Effector memory CD8-positive, alpha-beta T cell (primary cell): ENCODE results near the gene SPOP.
A peak's percentile ranks its signal among the peaks of the same experiment; 100 is the strongest.

Experiments used
- ATAC-seq: fragments of 150-1000 bp; cut with Tn5 transposase; replicated peaks from 2 replicates; pipeline ENCODE4 v1.10.0; 2021; ENCODE audit warnings: mild to moderate bottlenecking, moderate library complexity
- DNase-seq, 3 experiments: peaks; one replicate each; pipeline ENCODE4 v3.0.0; 2021
- H3K27ac Mint-ChIP-seq, 2 donors: one replicate each; pipeline ENCODE4 v1.8.0; 2022; ENCODE audit warnings: mild to moderate bottlenecking in 2 of 2, mixed read lengths in 2 of 2, moderate library complexity in 2 of 2
- H3K27me3 Mint-ChIP-seq, 2 donors: one replicate each; pipeline ENCODE4 v1.8.0; 2022; ENCODE audit warnings: mixed read lengths in 2 of 2
- H3K36me3 Mint-ChIP-seq: one replicate; pipeline ENCODE4 v1.8.0; 2022; ENCODE audit warnings: mild to moderate bottlenecking, moderate library complexity, mixed read lengths; ENCODE audit not compliant: insufficient read depth
- H3K4me1 Mint-ChIP-seq, 2 donors: one replicate each; pipeline ENCODE4 v1.8.0; 2022; ENCODE audit warnings: low read depth in 2 of 2, mixed read lengths in 2 of 2
- H3K4me3 Mint-ChIP-seq, 2 donors: one replicate each; pipeline ENCODE4 v1.8.0; 2022; ENCODE audit warnings: mild to moderate bottlenecking in 2 of 2, mixed read lengths in 2 of 2, moderate library complexity in 2 of 2
- H3K9me3 Mint-ChIP-seq, 2 donors: one replicate each; pipeline ENCODE4 v1.8.0; 2022; ENCODE audit warnings: mixed read lengths in 2 of 2

SPOP gene

DNA sequence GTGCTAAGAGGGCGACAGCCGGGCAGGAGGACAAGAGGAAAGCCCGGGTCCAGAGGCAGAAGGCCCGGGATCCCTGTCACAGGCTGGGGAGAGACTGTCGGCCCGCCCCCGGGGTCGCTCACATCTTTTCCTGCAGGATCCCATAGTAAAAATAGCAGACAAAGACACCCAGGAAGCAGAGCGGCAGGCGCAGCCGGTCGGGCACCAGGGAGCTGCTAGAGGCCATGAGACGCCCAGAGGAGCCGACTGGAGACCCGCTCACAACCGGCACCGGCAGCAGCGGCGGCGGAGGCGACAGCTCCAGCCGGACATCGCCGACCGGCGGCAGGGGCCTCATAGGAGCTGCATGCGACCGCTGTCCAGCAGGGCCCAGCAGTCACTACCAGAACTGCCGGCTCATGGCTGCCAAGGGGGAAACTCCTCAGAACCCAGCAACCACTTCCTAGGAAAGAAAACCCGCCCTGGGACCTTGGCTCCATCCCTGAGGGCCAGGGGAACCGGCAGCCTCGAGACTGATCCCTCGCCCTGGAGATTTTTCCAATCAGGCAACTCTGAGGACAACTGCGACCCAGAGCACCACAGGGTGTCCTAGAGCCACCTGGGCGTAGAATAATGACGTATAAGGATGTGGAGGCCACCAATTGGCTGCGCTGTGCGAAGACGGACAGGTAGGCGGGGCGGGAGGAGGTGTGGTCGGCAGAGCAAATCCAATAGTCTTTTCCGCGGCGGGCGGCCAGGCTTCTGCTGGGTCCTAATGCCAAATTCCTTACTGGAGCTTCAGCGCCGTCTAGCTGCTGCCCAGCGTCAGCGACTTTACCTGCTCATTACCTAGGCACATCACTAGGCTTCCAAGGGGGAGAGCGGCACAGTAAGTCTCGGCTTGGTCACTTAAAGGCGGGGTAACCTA is 30.0 kb upstream of the SPOP start, which contains the start of gene SLC35B1:
Gene SLC35B1 (minus strand): TSS at position 357 of the 907 bp plus-strand sequence. CDS start 131 bp downstream, at position 226.
- Mint-ChIP-seq H3K27ac (peak within 1 kb of the TSS; percentile 99), H3K4me3 (peak within 1 kb of the TSS; percentile 97), H3K27me3 (no peaks in the 10 kb centered on the region), H3K9me3 (no peaks in the 10 kb centered on the region), H3K36me3 (peaks cover 75% of the 10 kb centered on the region), H3K4me1 (peaks cover 40 to 47% of the 10 kb centered on the region in 2 donors)
- DNase-seq: peak; percentile 96 to 97 (median 96)
- ATAC-seq: peak; percentile 95

DNA sequence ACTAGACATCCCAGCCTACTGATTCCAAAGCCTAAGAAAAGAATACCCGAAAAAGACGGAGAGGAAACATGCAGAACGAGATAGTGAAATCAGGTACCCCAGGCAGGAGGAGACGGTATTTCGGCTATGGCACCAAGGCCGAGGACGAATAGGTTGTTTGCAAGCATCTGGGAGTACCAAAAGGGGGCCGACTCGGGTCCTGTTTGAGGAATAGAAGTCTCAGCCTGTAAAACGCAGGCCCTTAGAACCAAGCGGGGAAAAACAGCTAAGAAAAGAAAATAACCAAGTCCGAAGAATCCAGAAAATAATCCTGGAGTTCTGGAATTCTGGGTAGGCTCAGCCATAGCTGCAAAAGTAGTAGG is 29.3 kb upstream of the SPOP start:
- ATAC-seq: peak; percentile 14
- Mint-ChIP-seq H3K36me3 (peaks cover 77% of the 10 kb centered on the region), H3K4me3 (peak overlapping the region; percentile 97), H3K4me1 (peaks cover 37 to 47% of the 10 kb centered on the region in 2 donors), H3K27ac (peak overlapping the region; percentile 99), H3K27me3 (no peaks in the 10 kb centered on the region), H3K9me3 (no peaks in the 10 kb centered on the region)
- DNase-seq: peak; percentile 32 to 36 (median 35)

DNA sequence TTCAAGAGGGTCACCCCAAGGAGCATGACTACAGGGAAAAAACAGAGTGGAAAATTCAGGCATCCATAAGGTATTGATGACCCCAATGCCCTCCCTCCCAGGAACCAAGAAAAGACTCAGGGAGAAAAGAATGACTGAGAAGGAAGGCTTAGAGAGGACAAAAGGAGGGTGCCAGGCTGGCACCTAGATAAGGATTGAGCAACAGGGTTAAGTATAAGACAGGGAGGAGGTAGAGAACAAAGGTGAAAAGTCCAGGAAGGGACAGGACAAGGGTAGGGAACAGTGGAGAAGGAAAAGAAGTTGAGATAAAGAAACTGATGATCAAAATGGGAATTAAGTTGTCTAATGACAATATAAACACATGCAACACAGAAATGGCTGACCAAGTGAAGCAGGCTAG is 27.4 kb upstream of the SPOP start:
- peaks cover 33 to 43% of the 10 kb centered on the region in 2 donors for H3K4me1 Mint-ChIP-seq
- DNase-seq (no peak), ATAC-seq (no peak)
- H3K4me3 Mint-ChIP-seq: peak overlapping the region in 1 of 2 donors; percentile 57
- H3K9me3 Mint-ChIP-seq: no peaks in the 10 kb centered on the region
- no peaks in the 10 kb centered on the region for H3K27me3 Mint-ChIP-seq
- peak overlapping the region; percentile 99 for H3K27ac Mint-ChIP-seq
- H3K36me3 Mint-ChIP-seq: peaks cover 83% of the 10 kb centered on the region

DNA sequence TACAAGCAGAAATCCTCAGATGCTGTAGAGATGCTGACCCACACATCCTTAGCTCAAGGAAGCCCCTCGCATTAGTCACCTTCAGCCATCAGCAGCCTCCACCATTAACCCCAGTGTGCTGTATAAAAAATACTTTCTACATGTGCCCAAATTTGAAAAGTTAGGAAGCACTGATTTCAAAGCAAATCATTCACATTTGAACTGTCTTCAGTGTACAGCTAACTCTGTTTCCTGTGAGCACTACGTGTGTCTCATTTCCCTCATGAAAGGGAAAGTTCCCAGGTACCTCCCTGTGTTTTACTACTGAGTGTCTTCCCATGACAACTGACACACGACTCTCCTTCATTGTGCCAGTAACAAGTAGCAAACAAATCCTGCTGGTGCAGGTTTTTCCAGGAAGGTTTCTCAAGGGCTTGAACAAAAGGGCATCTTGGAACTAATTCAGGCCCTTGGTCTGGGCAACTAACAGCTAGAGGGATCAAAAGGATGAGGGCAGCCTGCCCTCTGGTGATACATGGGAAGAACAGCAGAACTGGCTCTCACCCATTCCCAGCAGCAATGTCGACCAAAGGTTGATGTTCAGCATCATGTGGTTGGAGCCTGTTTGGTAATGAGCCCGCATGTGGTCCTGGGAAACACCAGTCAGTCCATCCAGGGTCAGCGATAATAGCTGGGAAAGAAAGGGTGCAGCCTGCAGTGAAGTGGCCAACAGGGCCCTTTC is 25.8 kb upstream of the SPOP start:
- H3K4me3 Mint-ChIP-seq: no peak overlapping the region
- H3K9me3 Mint-ChIP-seq: no peaks in the 10 kb centered on the region
- DNase-seq (no peak), ATAC-seq (no peak)
- no peaks in the 10 kb centered on the region for H3K27me3 Mint-ChIP-seq
- H3K36me3 Mint-ChIP-seq: peaks cover 74% of the 10 kb centered on the region
- H3K27ac Mint-ChIP-seq: no peak overlapping the region
- H3K4me1 Mint-ChIP-seq: peaks cover 28 to 42% of the 10 kb centered on the region in 2 donors

DNA sequence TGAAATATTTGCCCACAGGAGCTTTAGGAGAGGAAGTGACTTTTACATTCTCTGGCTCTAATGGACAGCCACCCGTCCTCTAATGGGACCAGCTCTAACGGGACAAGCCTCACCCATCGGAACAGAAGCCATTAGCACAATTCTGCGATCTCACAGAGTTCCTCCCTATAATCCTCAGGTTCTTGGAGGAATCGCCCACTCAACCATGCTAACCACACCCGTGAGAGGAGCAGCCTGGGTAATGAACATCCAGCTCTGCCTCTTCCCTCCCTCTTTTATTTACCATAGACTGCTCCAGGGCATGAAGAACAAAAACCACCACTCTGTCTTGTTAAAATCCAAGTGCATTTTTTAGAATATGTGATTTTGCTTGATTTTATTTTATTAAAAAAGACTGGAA is 23.1 kb upstream of the SPOP start:
- H3K27ac Mint-ChIP-seq: peak overlapping the region in 1 of 2 donors; percentile 35
- DNase-seq: no peak

DNA sequence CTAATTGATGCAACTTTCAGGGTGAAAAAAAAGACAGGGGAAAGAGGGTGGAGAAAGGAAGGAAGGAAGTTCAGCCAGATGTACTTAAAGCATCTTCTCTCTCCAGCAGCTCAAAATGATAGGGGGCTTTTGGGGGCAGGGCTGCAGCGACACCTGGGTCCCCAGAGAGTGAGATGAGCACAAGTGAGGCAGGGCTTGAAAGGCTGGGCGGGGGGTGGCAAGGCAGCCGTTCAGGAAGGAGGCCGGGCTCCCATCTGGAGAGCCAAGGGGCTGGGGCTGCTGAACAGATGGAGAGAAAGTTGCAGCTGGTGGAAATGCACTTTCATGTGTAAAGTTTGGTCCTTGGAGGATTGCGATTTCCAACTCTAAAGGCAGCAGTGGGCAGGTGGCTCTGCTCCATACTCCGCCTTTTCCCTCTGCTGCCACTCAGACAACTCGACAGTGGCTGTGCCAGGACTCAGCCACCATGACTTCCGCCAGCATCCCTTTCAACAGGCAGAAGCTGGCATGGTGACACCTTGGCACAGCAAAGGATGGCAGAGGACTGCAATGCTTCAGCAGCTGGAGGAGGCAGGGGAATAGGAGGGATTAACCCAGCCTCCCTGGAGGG is 22.2 kb upstream of the SPOP start:
- no peak for ATAC-seq
- Mint-ChIP-seq H3K36me3 (peaks cover 55% of the 10 kb centered on the region), H3K4me1 (peaks cover 21 to 27% of the 10 kb centered on the region in 2 donors), H3K9me3 (no peaks in the 10 kb centered on the region), H3K4me3 (no peak overlapping the region), H3K27ac (peak overlapping the region; percentile 18 to 77), H3K27me3 (no peaks in the 10 kb centered on the region)
- DNase-seq: no peak

More for the DNA sequence above, 23.1 kb upstream of the SPOP start:
- H3K4me3 Mint-ChIP-seq: no peak overlapping the region
- no peaks in the 10 kb centered on the region for H3K9me3 Mint-ChIP-seq
- H3K36me3 Mint-ChIP-seq: peaks cover 63% of the 10 kb centered on the region
- peaks cover 20 to 28% of the 10 kb centered on the region in 2 donors for H3K4me1 Mint-ChIP-seq
- no peaks in the 10 kb centered on the region for H3K27me3 Mint-ChIP-seq
- ATAC-seq: no peak

DNA sequence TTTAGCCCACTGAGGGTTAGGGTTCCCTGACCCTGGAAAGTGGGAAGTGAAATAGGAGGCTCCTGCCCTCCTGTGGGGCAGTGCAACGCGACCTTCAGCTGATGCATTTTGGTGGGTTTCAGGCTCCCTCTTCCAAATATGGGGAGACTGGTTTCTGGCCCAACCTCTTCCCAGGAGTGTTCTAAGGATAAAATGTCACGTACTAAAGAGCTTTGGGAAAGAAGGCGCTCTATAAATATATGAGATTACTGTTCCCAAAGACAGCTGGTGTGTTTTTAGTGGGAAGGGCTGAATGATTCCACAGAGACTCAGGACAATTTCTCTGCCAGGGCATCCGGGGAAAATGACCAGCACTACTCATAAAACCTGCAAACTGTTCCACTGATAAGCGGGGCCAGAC is 20.1 kb upstream of the SPOP start:
- Mint-ChIP-seq H3K4me3 (no peak overlapping the region), H3K27ac (no peak overlapping the region), H3K9me3 (no peaks in the 10 kb centered on the region), H3K4me1 (peaks cover 22 to 25% of the 10 kb centered on the region in 2 donors), H3K27me3 (no peaks in the 10 kb centered on the region), H3K36me3 (peaks cover 41% of the 10 kb centered on the region)
- no peak for ATAC-seq
- DNase-seq: no peak

DNA sequence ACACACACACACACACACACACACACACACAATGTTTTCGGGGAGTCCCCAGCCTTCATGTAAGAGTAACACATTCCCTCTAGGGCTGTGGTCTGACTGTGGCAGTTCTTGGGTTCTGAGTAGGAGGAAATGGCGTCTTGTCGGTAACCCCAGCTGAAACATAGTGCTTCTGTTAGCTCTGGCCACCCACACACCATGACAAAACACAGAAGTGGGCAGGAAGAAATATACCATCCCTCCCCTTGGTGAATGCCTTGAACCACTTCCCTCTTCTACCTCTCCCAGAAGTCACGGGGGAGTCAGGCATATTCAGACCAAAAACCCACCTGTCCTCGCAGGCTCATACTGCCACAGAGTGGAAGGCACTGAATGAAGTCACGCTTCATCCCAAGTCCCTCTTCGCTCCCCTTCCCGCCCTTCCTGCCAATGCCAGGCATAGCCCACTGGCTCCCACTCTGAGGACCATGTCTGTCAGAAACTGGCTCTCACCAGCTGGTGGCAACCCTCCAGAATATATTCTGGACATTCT is 18.4 kb upstream of the SPOP start:
- DNase-seq (peak; percentile 63 to 67 (median 65)), ATAC-seq (peak; percentile 98)
- H3K4me1 Mint-ChIP-seq: peaks cover 22 to 25% of the 10 kb centered on the region in 2 donors
- H3K36me3 Mint-ChIP-seq: peaks cover 24% of the 10 kb centered on the region
- H3K9me3 Mint-ChIP-seq: no peaks in the 10 kb centered on the region
- no peaks in the 10 kb centered on the region for H3K27me3 Mint-ChIP-seq
- H3K27ac Mint-ChIP-seq: peak overlapping the region; percentile 83 to 89
- H3K4me3 Mint-ChIP-seq: peak overlapping the region; percentile 28 to 47

DNA sequence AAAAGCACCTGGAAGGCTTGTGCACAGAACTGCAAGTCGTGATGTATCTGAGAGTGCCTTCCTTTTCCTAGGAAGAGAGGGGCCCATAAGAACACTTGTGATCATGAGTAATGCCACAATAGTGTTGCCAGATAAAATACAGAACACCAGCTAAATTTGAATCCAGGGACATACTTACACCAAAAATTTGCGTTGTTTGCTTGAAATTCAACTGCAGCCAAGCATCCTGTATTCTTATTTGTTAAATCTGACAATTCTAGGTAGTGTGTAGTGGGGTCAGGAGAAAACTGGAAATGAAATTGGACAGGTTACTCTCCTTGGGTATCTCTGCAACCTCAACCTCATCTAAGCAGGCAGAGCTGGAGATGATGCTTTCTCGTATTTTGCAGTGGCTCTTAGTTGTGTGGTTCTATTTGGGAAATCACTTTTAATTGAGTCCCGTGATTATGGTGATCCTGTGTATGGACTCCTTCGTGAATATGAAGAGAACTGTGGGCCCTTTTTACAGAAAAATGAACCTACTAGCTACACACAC is 17.9 kb upstream of the SPOP start:
- no peak for DNase-seq
- Mint-ChIP-seq H3K4me3 (peak overlapping the region; percentile 30 to 38), H3K27ac (peak overlapping the region; percentile 83 to 89), H3K9me3 (no peaks in the 10 kb centered on the region), H3K27me3 (no peaks in the 10 kb centered on the region), H3K36me3 (peaks cover 19% of the 10 kb centered on the region), H3K4me1 (peaks cover 22 to 25% of the 10 kb centered on the region in 2 donors)
- no peak for ATAC-seq

DNA sequence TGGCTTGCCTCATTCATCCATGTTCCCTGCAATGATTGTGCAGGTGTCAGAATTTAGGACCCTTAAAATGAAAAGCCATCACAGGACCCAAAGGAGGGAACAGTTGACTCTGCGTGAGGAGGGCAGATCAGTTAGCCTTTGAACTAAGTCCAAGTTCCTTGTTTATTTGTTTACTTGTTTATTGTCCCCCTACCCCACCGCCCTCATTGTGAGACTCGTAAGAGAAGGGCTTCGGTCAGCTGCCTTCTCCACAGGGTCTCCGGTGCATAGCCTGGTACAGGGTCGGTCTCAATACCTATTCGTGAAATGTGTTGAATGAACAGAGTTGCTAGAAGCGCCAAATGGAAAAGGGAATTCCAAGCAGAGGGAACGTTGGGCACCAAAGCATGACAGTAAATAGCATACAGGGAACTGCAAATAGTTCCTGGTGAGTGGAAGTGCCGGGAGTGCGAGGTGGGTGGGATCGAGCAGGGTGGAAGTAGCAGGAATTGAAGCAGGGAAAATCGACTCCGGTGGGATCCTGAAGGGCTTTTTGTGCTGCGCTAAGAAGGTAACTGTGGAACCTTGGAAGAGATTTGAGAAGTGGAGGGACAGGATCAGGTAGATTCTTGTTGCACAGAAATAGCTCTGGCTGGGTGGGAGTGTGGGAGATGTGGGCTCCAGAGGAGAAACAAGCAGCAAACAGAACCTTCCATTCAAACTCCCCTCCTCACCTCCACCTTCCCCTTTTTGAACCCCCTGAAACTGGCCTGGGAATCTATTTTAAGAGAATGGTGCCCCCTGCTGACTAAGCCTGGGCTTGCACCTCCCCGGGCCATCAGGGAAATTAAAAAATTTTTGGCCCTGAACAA is 17.2 kb upstream of the SPOP start:
- DNase-seq (peak; percentile 67 to 75 (median 67)), ATAC-seq (peak; percentile 43)
- H3K9me3 Mint-ChIP-seq: no peaks in the 10 kb centered on the region
- H3K4me3 Mint-ChIP-seq: peak overlapping the region; percentile 30 to 38
- H3K27me3 Mint-ChIP-seq: no peaks in the 10 kb centered on the region
- H3K36me3 Mint-ChIP-seq: peaks cover 15% of the 10 kb centered on the region
- peaks cover 20 to 25% of the 10 kb centered on the region in 2 donors for H3K4me1 Mint-ChIP-seq
- peak overlapping the region; percentile 83 to 89 for H3K27ac Mint-ChIP-seq

DNA sequence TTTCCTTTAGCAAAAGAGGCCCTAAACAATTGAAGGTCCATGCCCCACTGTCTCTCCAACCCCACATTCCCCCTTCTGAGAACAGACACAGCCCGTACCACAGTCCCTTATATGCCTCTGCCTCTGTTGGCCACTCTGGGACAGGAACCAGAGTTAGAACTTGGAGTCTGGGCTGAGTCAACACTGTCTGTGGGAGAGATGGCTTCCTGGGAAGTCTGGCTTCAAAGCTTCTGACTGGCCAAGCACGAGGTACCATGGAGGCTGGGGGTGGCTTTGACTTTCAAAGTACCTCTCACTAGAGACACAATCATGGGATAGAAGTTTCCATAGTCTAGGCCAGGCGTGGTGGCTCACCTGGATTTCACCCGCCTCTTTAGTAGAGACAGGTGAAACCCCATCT is 14.9 kb upstream of the SPOP start:
- no peak for DNase-seq
- ATAC-seq: no peak
- Mint-ChIP-seq H3K9me3 (no peaks in the 10 kb centered on the region), H3K36me3 (peaks cover 13% of the 10 kb centered on the region), H3K27me3 (no peaks in the 10 kb centered on the region), H3K27ac (no peak overlapping the region), H3K4me3 (no peak overlapping the region), H3K4me1 (peaks cover 27 to 31% of the 10 kb centered on the region in 2 donors)

DNA sequence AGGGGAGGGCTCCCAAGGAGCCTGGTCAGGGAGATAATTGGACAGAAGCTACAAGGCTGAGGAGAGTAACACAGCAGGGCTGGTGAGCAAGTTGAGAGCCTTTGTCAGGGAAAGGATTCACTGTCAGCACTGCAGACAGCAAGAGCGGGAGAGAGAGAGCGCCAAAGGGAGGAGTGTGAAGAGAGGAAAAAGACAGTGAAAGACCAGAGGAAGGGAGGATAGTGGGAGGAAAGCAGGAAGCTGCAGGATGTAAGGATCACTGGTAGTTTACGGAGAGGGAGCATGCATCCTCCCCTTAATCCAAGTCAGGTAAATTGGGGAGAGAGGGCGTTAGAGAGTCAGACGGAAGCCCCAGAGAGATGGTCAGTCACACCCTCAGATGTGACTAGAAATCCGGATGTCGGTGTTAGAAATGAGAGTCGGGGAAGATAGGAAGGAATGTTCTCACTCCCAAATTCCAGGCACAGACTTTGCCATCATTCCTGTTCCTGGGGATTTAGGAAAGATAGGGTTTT is 13.8 kb upstream of the SPOP start:
- DNase-seq (no peak), ATAC-seq (no peak)
- peaks cover 34 to 37% of the 10 kb centered on the region in 2 donors for H3K4me1 Mint-ChIP-seq
- H3K4me3 Mint-ChIP-seq: no peak overlapping the region
- H3K9me3 Mint-ChIP-seq: no peaks in the 10 kb centered on the region
- peaks cover 10% of the 10 kb centered on the region for H3K36me3 Mint-ChIP-seq
- H3K27ac Mint-ChIP-seq: no peak overlapping the region
- no peaks in the 10 kb centered on the region for H3K27me3 Mint-ChIP-seq
